Stimulated activated CD4-positive, alpha-beta T cell treated with anti-CD3 and anti-CD28 coated beads, TNF-alpha, amount 100 ng/mL, for 4 hours (primary cell): ENCODE measurements around the gene ITPR1.

Source experiments
- DNase-seq, 3 experiments: peaks; one replicate each; pipeline ENCODE4 v3.0.0-alpha.2; 2020; ENCODE audit warnings: low read depth in 3 of 3

ITPR1 gene

DNA sequence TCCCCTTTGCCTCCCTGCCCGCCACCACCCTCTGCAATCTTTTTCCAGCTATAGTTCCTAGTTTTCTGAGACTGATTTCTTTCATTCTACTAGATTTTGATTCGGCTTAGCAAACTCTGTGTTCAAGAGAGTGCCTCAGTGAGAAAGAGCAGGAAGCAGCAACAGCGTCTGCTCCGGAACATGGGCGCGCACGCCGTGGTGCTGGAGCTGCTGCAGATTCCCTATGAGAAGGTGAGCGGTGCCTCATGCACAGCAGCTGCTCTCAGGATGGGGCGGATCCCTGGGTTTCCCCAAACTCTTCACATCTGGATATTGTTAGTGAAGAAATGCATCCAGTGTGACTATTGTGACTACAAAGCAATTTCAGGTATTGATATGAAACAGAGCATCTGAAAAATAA is 191.8 kb downstream of the ITPR1 start:
- DNase-seq = no peak

DNA sequence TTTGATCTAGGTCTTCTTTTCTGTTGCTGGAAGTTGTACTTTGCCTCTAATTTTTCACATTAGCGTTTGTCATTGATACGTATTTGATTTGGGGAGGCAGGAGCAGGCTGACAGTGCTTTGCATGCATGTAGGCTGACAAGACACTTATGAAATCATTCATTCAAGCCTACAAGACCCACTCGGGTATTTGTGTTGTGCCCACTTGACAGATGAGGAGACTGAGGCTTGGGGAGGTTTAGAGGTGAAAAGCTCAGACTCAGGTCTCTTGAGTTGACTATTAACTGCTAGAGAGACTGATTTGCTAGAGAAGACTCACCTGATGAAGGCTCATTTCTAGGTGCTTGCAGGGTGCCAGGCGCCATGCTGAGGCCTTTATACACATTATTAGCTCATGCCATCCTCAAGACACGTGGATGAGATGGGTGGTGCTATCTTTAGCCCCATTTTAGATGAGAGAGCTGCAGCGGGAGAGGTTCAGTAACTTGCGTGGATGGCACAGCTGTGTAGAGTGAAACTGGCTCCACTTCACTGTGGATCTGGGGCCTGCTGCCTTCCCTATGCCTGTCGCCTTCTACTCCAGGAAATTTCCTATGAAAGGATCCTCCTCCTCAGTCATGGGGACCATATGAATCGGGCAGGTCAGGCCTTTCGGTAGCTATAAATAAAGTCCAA is 192.7 kb downstream of the ITPR1 start:
- no peak for DNase-seq

DNA sequence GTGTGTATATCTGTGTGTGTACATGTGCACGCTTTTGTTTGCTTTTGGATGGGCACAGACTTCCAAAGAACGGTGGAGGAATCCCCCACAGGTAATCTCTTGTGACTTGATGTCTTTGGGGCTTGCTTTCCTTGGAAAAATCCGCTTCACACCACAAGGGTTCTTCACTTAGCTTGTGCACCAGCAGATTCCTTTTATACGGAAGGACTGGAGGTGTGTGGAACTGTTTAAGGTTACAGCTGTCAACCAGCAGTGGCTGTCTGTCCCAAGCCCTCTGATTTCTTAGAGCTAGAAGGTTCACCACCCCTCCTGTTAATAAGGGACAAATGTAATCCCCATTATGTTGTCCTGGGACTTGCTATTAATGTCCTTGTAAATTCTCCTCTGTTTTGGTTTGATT is 193.5 kb downstream of the ITPR1 start:
- no peak for DNase-seq

DNA sequence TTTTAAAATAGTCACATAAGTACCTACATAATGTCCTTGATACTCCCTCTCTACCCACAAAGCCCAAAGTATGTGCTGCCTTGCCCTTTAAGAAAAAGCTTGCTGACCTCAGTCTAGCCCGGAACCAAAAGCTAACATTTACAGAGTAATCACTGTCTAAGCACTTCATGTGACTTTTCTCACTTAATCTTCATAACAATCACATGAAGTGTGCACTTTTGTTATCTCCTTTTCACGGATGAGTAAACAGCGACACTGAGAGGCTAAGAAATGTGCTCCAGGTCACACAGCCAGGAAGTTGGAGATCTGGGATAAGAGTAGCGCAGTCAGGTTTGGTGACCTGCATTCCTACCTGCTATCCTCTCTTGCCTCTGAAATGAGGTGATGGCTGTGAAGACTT is 194.0 kb downstream of the ITPR1 start:
- no peak for DNase-seq

- no peak for DNase-seq
Measured at GRCh38 chr3:4687596-4687995, 194.4 kb downstream of the ITPR1 start.

DNA sequence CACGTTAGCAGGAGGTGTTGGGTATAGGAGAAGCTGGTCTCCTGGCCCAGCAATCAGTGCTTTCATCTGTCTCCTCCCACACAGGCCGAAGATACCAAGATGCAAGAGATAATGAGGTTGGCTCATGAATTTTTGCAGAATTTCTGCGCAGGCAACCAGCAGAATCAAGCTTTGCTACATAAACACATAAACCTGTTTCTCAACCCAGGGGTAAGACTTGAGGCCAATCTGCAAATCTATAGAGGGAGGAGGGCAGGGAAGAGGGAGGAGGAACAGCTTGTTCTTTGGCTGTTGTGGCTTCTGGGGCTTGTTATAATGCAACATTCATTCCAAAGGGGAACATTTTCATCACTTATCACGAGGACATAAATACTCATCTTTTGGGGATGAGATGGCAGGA is 195.3 kb downstream of the ITPR1 start:
- no peak for DNase-seq

DNA sequence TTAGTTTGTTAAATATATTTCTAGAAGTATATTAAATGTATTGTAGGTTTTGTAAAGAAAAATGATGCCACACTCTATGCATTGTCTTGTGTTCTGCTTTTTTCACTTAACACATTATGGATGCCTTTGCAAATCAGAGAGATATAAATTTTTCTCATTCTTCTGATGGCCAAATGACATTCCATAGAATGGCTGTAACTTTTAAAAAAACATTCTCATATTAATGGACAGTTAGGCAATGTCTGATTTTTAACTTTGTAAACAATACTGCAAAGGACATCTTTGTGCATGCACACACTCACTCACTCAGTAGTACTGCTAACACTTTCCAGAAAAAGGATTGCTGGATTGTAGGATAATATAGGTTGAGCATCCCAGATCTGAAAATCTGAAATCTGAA is 195.9 kb downstream of the ITPR1 start:
- DNase-seq = no peak

GRCh38 chr3:4690277-4690676 is 197.1 kb downstream of the ITPR1 start:
- DNase-seq = no peak

DNA sequence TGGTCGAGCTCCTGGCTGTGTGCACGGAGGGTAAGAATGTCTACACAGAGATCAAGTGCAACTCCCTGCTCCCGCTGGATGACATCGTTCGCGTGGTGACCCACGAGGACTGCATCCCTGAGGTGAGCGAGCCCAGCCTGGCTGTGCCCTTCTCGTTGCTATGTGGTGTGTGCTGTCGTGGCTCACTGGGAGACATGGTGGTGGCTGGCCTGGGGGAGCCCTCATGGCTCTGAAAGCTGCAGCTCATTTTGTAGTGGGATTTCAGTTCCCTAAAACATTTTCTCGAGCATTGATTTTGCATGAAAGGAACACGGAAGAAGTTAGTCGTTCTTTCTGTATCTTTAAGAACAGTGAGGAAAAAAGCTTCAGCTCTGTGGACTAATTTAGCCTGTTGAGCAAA is 200.5 kb downstream of the ITPR1 start:
- DNase-seq = no peak

DNA sequence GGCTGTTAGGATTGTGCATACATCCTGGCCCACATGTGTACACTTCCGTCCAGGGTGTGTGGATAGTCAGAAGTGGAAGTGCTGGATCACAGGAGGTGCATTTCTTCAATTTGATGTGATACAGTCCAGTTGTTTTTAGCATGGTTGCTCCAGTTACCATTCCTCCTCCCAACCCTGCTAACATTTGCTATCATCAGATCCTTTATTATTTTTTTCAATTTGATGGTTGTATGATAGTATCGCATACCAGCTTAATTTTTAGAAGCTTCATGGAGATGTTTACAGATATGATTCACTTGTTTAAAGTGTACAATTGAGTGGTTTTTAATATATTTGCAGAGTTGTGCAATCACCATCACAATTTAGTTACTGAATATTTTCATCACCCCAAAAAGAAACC is 202.7 kb downstream of the ITPR1 start:
- no peak for DNase-seq

DNA sequence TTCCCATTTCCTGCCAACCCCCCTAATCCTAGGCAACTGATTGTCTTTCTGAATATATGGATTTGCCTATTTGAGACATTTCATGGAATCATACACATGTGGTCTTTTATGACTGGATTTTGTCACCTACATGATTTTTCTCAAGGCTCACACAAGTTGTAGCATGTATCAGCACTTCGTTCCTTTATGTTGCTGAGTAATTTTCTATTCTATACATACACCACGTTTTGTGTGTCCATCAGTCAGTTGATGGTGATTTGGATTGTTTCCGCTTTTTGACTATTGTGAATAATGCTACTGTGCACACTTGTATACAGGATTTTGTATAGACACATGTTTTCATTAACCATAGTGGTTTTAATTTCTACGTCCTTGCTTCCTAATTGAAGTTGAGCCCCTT is 203.1 kb downstream of the ITPR1 start:
- no peak for DNase-seq

DNA sequence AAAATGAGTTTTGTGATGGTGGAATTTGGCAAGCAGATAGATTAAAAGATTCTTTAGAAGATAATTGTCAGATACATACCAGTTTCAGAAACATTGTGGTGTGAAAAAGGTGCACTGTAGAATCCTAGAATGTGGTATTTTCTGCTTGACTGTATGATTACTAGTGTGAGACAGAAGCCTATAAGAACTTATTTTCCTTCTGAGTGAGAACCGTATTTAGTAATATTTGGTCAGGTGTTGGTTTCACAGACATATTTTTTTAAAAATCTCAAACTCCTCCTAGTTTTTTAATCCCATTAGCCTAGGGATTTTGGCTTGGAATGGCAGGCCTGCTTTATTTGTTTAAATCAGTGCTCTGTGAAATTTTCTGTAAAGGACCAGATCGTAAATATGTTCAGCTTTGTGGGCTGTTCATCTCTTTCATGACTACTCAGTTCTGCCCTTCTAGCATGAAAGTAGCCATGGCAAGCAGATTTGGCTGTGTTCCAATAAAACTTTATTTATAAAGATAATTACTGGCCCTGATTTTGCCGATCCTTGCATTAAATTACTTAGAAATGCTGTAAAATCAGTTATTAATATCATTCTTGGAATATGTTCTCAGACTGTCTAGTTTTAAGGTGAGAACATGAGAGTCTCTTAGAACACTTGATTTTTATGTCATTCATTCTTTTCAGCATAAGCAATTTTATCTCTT is 205.1 kb downstream of the ITPR1 start:
- DNase-seq = no peak

- DNase-seq = no peak
Measured at GRCh38 chr3:4703054-4703480, 209.9 kb downstream of the ITPR1 start.

GRCh38 chr3:4704552-4704951 is 211.4 kb downstream of the ITPR1 start:
- no peak for DNase-seq

DNA sequence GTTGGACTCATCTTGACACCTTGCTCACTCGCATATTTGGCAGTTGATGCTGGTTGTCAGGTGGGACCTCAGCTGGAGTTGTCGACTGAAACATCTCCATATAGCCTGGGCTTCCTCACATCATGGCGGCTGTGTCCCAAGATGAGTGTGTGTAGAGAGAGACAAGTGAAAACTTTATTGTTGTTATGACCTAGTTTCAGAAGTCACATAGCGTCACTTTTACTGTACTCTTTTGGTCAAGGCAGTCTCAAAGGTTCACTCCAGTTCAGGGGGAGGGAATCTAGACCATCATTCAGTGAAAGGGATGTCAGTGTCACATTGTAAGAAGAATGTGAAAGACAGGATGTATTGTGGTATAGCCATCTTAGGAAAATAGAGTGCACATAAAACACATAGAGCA is 214.2 kb downstream of the ITPR1 start:
- no peak for DNase-seq

- DNase-seq = no peak
Measured at GRCh38 chr3:4708230-4708629, 215.1 kb downstream of the ITPR1 start.

GRCh38 chr3:4709341-4709740 is 216.2 kb downstream of the ITPR1 start:
- DNase-seq = no peak

DNA sequence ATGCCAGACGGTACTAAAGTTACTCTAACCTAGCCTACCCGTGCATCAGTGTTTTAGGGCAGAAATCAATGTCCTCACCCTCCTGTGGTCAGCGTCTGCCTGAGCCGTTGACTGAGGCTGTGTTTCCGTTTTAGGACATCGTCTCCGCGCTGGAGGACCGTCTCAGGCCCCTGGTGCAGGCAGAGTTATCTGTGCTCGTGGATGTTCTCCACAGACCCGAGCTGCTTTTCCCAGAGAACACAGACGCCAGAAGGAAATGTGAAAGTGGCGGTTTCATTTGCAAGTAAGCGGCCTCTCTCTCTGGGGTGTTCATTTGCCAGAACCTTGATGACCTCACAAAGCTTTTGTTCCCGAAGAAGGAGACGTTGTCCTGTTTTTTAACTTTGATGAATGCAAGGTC is 217.0 kb downstream of the ITPR1 start:
- no peak for DNase-seq

DNA sequence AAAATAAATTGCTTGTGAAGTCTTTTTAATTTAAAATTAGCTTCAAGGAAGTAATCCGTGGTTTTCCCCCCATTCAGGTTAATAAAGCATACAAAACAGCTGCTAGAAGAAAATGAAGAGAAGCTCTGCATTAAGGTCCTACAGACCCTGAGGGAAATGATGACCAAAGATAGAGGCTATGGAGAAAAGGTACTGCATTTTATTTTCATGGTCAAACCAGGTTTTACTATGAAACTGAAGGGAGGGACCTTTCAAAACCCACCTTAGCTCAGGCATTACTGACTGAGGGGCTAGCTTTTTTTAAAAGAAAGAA is 218.5 kb downstream of the ITPR1 start:
- no peak for DNase-seq

DNA sequence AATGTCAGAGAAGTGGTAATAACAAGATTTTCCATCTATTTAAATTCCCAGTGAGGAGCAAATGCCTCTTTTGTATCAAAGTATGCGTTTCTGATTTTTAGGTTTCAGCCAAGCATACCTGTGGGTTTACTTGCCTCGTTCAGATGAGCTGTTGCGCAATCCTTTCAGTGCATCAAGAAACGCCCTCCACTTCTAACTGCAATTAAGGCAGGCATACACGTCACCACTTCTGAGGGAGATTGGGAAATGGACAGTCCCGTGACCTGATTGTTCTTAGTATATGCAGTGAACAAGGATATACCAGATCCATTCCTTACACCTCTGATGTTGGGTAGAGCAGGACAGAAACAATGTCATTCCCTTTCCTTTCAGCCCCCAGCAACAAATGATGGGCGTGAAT is 219.0 kb downstream of the ITPR1 start:
- DNase-seq = no peak

DNA sequence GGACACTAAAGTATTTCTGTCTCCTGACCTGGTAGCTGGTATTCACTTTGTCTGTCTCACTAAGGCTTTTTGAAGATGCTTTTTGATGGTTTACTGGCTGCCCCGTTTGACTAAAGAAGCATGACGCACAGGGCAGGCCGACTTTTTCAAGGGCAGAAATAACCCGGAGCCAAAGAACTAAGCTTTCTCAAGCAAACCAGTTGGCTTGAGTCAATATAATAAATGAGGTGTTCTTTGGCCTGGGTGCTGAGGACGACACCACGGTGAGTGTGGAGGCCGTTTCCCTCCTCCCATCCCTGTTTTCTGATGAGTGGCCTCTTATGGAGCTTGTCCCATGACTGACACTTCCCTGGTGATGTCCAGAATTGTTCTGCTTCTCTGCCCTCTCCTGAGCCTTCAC is 220.9 kb downstream of the ITPR1 start:
- no peak for DNase-seq

DNA sequence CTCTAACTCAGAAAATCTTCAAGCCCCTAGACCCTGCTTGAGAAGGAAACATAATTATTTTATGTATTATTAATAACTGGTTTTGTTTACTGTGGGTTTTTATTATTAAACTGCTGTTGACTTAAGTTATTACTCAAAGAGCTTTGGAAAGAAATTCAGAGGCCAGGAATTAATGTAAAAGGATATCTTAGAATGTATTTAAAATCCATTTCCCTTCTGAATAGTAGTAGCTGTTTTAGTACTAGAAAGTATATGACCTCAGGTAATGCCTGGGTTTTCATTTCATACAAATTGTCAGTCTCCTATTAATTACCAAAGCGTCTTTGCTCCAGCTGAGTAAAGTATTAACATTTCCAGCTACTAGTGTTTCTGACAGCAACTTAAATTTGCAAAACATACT is 223.1 kb downstream of the ITPR1 start:
- DNase-seq = no peak

DNA sequence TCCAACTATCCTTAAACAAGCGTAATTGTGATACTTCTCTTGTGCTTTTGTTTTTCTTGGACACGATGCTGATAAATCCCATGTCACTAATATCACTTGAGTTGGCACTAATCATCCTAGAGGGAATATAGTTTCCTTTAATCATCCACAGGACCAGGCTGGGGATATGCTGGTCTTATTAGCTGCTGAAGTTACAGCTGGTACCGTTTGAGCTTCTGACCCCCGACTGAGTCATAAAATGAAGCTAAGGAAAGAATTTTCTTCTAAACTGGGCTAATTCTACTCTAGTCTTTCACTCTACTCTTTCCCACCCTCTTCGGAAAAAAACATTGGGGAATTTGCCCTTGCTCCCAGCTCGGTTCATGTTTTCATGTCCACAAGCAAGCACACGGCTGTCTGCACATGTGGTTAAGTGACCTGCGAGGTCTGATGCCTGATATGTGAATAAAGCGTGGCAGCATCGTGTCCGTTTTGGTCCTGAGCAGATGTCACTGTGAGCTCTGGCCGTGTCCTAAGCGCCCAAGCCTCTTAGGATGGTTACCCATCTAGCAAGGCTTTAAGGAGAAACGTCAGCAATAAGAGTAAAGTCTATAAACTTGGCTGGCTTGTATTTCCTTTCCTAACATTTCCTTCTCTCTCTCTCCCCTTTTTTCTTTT is 223.7 kb downstream of the ITPR1 start:
- no peak for DNase-seq

GRCh38 chr3:4717363-4717740 is 224.2 kb downstream of the ITPR1 start:
- DNase-seq = no peak
